Right ventricle myocardium inferior (tissue), 1 donor: Measurements from ENCODE around the gene GAMT. TPM values are rescaled to one million over a fixed set of nuclear protein-coding genes. Genes with fewer than 3 reads are reported as not detected.

Experiments used
- ATAC-seq: fragments of 200-7000 bp; cut with Tn5 transposase; one replicate; pipeline ENCODE4 v1.9.1; 2020; ENCODE audit warnings: mild to moderate bottlenecking, moderate library complexity
- DNase-seq: peaks from one replicate; pipeline ENCODE4 v3.0.0; 2021; ENCODE audit errors: missing footprints
- intact Hi-C: fragments of 100-400 bp; cut with DNase I; formaldehyde crosslinking; loops from one replicate; pipeline ENCODE4 v1.11.0; 2022
- total RNA-seq: library from RNA; stranded (reverse); fragmentation: NEBNext Ultra II Directional; extraction: Animal tissue kit (Norgen Biotek cat#: 25700); gene quantifications from one replicate; pipeline ENCODE4 v1.2.1, GENCODE V29; 2021
- donor health status: DM: no; HTN: yes; CAD: no; lungs with severe emphysema.

Gene GAMT
- total RNA-seq, 1 donor from 2014 or later: 85.8 TPM

DNA sequence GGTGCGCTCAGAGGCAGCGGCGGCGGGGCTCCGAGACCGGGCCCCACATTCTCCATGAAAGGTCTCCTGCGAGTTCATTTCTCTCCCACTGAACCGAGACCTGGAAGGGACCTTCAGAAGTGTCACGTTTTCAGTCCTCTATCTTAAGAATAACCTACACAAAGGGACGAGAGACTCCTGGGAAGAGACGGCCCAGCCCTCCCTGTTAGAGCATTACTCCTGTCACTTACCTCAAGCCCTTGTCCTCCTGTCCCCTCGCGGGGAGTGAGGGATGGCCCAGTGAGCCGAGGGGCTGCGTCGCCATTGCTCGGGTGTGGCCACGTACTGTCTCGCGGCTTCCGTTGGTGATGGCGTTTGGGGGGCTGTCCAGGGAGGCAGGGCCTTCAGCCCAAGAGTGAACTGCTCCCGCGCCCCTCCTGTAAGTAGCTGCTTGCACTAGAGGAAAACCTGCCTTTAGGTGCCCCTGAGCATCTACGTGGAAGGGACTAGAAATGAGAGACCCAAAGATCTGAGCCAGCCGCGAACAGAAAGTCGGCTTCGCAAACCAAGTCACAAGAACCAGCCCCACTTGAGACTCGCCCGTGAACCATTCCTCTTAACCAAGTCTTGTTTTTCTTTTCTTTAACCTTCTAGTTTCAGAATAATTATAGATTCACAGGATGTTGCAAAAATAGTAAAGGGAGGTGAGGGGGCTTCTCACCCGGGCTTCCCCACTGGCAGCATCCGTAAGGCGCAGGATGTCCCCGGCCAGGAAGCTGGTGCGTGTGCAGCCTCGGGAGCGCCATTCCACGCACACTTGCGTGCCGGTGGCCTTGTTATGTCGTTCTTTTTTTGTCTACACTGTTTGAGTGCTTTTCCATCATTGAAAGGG lies 38.7 kb downstream of the GAMT start:
- intact Hi-C loops: no loop called here
- DNase-seq: peak; percentile 32
- ATAC-seq: no peak

DNA sequence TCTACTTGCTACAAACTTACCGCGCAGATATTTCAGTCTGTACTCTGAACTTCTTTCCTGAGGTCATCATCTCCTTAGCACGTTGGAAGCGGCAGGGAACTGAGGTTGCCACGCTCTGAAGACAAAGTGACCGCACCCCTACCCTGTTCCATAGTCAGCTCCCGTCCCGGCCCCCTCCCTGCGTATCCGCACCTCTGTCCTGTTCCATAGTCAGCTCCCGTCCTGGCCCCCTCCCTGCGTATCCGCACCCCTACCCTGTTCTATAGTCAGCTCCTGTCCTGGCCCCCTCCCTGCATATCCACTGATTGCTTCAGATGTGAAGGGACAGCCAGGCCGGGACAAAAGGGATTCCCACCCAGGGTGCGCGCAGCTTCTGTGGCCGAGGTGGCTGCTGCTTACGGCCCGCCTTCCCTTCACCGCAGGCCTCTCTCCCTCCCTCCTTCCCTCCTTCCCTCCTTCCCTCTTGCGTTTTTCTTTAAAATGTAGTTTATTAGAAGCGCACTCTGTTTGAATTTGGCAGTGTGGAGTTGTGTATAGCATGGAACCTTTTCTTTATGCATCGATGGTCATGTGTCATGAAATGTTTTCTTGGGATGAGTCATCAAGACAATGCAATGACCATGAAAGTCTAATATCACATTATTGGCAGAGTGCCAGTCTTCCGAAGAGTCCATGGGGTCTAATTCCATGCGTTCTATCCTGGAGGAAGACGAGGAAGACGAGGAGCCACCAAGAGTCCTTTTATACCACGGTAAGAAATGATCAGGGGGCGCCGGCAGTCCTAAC lies 39.5 kb downstream of the GAMT start:
- peak; percentile 66 for DNase-seq
- ATAC-seq: no peak
- intact Hi-C loops: no loop called here

- ATAC-seq: peak; percentile 82
- peak; percentile 85 for DNase-seq
- intact Hi-C loops: no loop called here
Observed at GRCh38 chr19:1360818-1361461, 40.4 kb downstream of the GAMT start.

- DNase-seq (no peak), ATAC-seq (no peak)
- intact Hi-C loops: no loop called here
Observed at GRCh38 chr19:1360126-1360817, 41.1 kb downstream of the GAMT start.

- DNase-seq: no peak
- intact Hi-C loops: no loop called here
- no peak for ATAC-seq
Observed at GRCh38 chr19:1357531-1358109, 43.7 kb downstream of the GAMT start.

- intact Hi-C loops: no loop called here
- DNase-seq (no peak), ATAC-seq (no peak)
Observed at GRCh38 chr19:1356508-1356865, 44.9 kb downstream of the GAMT start.

GRCh38 chr19:1355568-1356507 lies 45.5 kb downstream of the GAMT start:
- DNase-seq (peak; percentile 1), ATAC-seq (no peak)
- intact Hi-C loops: loop anchor here (2.0 kb wide), 1 partner anchor 27 kb away; the partner anchor contains the start of gene NDUFS7

DNA sequence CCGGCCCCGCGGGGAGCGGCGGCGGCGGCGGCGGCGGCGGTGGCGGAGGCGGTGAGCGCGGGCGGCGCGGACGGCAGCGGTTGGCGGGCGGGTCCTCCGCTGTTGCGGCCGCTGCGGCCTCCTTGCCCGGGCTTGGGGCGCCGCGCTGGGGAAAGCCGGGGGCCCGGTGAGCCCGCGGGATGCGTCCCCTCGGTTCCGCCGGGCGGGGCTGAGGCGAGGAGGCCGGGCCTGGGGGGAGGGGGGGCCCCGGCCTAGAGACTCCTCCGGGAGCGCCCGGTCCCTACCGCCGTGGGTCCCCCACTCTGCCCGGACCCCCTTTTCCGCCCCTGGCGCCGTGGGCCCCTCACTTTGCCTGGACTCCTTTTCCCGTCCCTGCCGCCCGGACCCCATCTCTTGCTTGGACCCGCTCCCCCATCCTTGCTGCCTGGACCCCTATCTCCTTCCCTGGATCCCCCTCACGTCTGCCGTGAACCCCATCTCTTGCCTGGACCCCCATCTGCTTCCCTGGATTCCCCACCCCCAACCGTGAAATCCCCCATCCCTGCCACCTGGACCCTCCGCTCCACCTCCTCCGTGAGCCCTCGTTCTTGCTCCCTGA lies 46.3 kb downstream of the GAMT start:
- DNase-seq (peak; percentile 34), ATAC-seq (peak; percentile 21)
- intact Hi-C loops: loop anchor here (2.0 to 5.0 kb wide), 2 partner anchors 28 to 38 kb away; partner anchors contain the start of gene NDUFS7

DNA sequence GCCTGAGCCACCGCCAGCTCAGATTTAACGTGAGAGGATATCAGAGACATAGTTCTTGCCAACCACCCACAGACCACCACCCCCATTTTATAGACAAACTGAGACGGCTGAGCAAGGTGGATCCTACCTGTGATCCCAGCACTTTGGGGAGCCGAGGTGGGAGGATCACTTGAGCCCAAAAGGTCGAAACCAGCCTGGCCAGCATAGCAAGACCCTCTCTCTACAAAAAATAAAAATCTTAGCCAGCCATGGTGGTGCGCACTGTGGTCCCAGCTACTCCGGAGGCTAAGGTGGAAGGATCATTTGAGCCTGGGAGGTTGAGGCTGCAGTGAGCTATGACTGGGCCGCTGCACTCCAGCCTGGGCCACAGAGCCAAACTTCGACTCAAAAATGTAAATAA lies 48.2 kb downstream of the GAMT start:
- intact Hi-C loops: loop anchor here (5.0 kb wide), 1 partner anchor 36 kb away; no protein-coding TSS in a partner anchor
- DNase-seq: peak; percentile 15
- no peak for ATAC-seq

GRCh38 chr19:1351381-1351851 lies 49.9 kb downstream of the GAMT start:
- ATAC-seq (no peak), DNase-seq (no peak)
- intact Hi-C loops: loop anchor here (5.0 kb wide), 1 partner anchor 34 kb away; no protein-coding TSS in a partner anchor

- peak; percentile 2 for DNase-seq
- no peak for ATAC-seq
- intact Hi-C loops: loop anchor here (5.0 kb wide), 1 partner anchor 34 kb away; no protein-coding TSS in a partner anchor
Observed at GRCh38 chr19:1350867-1351266, 50.5 kb downstream of the GAMT start.

- DNase-seq: peak; percentile 58
- ATAC-seq: no peak
- intact Hi-C loops: no loop called here
Observed at GRCh38 chr19:1349211-1349610, 52.1 kb downstream of the GAMT start.

Other genes starting within 250 kb of the GAMT start
- gene SBNO2, start 227.3 kb downstream of the GAMT start, total RNA-seq: 14.7 TPM
- gene STK11, start 195.8 kb downstream of the GAMT start, total RNA-seq: 49.9 TPM
- 1.2 TPM for gene CBARP, start 163.5 kb downstream of the GAMT start, total RNA-seq
- 656 TPM for gene ATP5F1D, start 159.8 kb downstream of the GAMT start, total RNA-seq
- 62.8 TPM for gene MIDN, start 153.0 kb downstream of the GAMT start, total RNA-seq
- 219 TPM for gene CIRBP, start 132.2 kb downstream of the GAMT start, total RNA-seq
- gene FAM174C, start 126.0 kb downstream of the GAMT start, total RNA-seq: 13.1 TPM
- gene EFNA2, start 115.7 kb downstream of the GAMT start, total RNA-seq: not detected
- gene NDUFS7, start 17.6 kb downstream of the GAMT start, total RNA-seq: 443 TPM
- gene DAZAP1, start 6.0 kb upstream of the GAMT start, total RNA-seq: 88.4 TPM
- 695 TPM for gene RPS15, start 36.9 kb upstream of the GAMT start, total RNA-seq
- gene APC2, start 48.6 kb upstream of the GAMT start, total RNA-seq: 0.14 TPM
- 21.5 TPM for gene C19orf25, start 77.7 kb upstream of the GAMT start, total RNA-seq
- gene PCSK4, start 88.8 kb upstream of the GAMT start, total RNA-seq: 0.89 TPM
- gene REEP6, start 89.6 kb upstream of the GAMT start, total RNA-seq: 1.1 TPM
- 22.9 TPM for gene ADAMTSL5, start 111.5 kb upstream of the GAMT start, total RNA-seq
- not detected for gene PLK5, start 122.5 kb upstream of the GAMT start, total RNA-seq
- gene MEX3D, start 166.8 kb upstream of the GAMT start, total RNA-seq: 9.6 TPM
- 64.2 TPM for gene MBD3, start 191.3 kb upstream of the GAMT start, total RNA-seq
- gene UQCR11, start 203.9 kb upstream of the GAMT start, total RNA-seq: 1,146 TPM